PFSK-1 (cell line): ENCODE measurements around the gene LHX1.

ENCODE experiments used
- FOXP2 ChIP-seq: optimal IDR thresholded peaks from 2 replicates; pipeline ENCODE3; 2011; ENCODE audit warnings: borderline replicate concordance, control low read depth, inconsistent platforms; ENCODE audit not compliant: insufficient read depth; ENCODE audit errors: extremely low read length, extremely low read depth
- POLR2AphosphoS5 ChIP-seq: IDR thresholded peaks from 2 replicates; pipeline ENCODE4 v1.6.1; 2012; ENCODE audit warnings: low read depth, mild to moderate bottlenecking, control low read depth, low read length, moderate library complexity
- SIN3A ChIP-seq: IDR thresholded peaks from 2 replicates; pipeline ENCODE4 v1.6.1; 2012; ENCODE audit warnings: mild to moderate bottlenecking, low read length, moderate library complexity, borderline replicate concordance; ENCODE audit not compliant: insufficient read depth
- TAF1 ChIP-seq: IDR thresholded peaks from 2 replicates; pipeline ENCODE4 v1.6.1; 2012; ENCODE audit warnings: low read length, control low read depth, borderline replicate concordance; ENCODE audit not compliant: insufficient read depth
- TF ChIP-seq, protein P1 (sequence below), 2 experiments: IDR thresholded peaks; 2 replicates each; pipeline versions ENCODE4 v1.6.1 to v1.8.0; 2011 to 2012; ENCODE audit warnings: low read depth in 2 of 2, low read length in 2 of 2, control low read depth in 1 of 2, inconsistent platforms in 1 of 2, mild to moderate bottlenecking in 1 of 2, moderate library complexity in 1 of 2; ENCODE audit not compliant: insufficient read depth in 1 of 2

LHX1 gene

DNA sequence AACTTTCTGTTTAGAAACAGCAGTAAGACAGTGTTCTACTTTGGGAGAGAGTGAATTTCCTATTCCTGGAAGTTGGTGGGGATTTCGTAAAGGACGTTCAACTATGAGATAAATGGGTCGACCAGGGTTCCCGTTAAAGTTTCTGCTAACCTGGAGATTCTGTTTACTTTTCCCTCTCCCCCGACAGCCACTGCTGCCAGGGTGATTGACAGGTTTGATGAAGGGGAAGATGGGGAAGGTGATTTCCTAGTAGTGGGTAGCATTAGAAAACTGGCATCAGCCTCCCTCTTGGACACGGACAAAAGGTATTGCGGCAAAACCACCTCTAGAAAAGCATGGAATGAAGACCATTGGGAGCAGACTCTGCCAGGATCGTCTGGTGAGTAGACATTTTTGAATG, 12.8 kb downstream of the LHX1 start:
- TF ChIP-seq, protein P1, sequence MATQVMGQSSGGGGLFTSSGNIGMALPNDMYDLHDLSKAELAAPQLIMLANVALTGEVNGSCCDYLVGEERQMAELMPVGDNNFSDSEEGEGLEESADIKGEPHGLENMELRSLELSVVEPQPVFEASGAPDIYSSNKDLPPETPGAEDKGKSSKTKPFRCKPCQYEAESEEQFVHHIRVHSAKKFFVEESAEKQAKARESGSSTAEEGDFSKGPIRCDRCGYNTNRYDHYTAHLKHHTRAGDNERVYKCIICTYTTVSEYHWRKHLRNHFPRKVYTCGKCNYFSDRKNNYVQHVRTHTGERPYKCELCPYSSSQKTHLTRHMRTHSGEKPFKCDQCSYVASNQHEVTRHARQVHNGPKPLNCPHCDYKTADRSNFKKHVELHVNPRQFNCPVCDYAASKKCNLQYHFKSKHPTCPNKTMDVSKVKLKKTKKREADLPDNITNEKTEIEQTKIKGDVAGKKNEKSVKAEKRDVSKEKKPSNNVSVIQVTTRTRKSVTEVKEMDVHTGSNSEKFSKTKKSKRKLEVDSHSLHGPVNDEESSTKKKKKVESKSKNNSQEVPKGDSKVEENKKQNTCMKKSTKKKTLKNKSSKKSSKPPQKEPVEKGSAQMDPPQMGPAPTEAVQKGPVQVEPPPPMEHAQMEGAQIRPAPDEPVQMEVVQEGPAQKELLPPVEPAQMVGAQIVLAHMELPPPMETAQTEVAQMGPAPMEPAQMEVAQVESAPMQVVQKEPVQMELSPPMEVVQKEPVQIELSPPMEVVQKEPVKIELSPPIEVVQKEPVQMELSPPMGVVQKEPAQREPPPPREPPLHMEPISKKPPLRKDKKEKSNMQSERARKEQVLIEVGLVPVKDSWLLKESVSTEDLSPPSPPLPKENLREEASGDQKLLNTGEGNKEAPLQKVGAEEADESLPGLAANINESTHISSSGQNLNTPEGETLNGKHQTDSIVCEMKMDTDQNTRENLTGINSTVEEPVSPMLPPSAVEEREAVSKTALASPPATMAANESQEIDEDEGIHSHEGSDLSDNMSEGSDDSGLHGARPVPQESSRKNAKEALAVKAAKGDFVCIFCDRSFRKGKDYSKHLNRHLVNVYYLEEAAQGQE (IDR thresholded peaks at IDR 0.05; ENCODE audit: insufficient read depth in 1 of 2, low read depth in 2 of 2, low read length in 2 of 2) = no peak
- TF ChIP-seq FOXP2 (no peak), SIN3A (no peak), POLR2AphosphoS5 (no peak), TAF1 (no peak)

DNA sequence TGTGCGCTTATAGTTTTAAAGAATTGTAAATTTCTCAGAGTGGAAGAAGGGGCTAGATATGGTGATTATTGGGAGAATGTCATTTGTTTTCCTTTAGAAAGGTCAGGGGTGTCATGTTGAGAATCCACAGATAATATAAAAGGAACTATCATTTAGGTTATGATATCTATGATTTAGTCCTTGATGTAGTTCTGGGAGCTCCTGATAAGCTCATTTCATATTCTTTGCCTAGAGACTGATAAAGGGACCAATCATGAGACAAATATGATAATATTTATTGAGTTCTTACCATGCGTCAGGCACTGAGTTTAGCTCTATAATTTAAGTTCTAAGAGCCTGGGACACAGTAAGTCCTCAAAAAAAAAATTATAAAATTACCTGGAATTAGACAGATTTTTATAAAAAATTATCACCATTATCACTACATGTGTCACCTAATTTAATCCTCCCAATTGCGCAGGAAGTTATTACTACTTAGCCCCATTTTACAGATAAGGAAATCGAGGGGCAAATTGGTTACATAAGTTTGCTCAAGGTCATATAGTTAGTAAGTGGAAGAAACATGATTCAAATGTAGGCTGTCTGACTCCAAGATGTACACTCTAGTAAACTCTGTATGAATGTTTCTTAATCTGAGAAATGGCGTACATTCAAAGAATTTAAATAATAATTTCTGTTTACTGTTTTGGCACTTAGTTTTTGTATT, 14.0 kb downstream of the LHX1 start:
- TF ChIP-seq TAF1 (no peak), POLR2AphosphoS5 (no peak), FOXP2 (no peak), SIN3A (no peak)
- TF ChIP-seq, protein P1 (IDR thresholded peaks at IDR 0.05; ENCODE audit: insufficient read depth in 1 of 2, low read depth in 2 of 2, low read length in 2 of 2) = no peak

DNA sequence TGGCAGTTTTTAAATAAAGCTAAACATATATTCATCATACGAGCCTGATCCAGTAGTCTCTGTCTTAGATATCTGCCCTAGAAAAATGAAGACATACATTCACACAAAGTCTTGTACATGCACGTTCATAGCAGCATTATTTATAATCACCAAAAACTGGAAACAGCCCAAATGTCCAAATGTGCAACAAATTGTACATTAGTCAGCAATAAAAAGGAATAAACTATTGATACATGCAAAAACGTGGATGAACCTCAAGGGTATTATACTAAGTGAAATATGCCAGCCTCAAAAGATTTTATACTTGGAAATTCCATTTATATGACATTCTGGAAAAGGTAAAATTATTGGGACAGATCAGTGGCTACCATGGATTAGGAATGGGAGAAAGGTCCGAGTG, 34.2 kb downstream of the LHX1 start:
- TF ChIP-seq FOXP2 (no peak), POLR2AphosphoS5 (no peak), TAF1 (no peak), SIN3A (no peak)
- TF ChIP-seq, protein P1 (IDR thresholded peaks at IDR 0.05; ENCODE audit: insufficient read depth in 1 of 2, low read depth in 2 of 2, low read length in 2 of 2) = no peak

DNA sequence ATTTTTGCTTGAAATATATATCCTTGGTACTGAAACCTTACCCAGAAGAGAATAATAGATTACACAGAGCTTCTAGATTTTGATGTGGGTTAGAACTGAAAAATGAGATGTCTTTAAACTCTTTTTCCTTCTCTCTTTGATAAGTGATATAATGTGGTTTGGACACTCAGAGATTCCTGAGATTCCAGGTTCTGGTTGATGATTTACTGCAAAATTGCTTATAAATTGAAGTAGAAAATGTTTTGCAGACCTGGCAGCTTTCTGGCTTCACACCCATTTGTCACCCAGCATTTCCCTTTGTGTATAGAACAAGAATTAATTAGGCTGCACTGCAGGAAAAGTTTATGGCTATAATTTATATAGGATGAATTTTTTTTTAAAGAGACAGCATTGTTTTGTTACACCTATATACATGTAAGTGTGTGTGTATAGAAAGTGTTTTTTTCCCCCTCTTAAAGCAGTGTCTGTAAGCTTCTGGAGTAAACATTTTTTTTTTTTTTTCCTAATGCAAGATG, 35.0 kb downstream of the LHX1 start:
- TF ChIP-seq POLR2AphosphoS5 (no peak), TAF1 (no peak), FOXP2 (no peak), SIN3A (no peak)
- TF ChIP-seq, protein P1 (IDR thresholded peaks at IDR 0.05; ENCODE audit: insufficient read depth in 1 of 2, low read depth in 2 of 2, low read length in 2 of 2) = no peak
